ENCODE results near the gene PCK2.
A peak's percentile ranks its signal among the peaks of the same experiment; 100 is the strongest.

The PCK2 gene

DNA sequence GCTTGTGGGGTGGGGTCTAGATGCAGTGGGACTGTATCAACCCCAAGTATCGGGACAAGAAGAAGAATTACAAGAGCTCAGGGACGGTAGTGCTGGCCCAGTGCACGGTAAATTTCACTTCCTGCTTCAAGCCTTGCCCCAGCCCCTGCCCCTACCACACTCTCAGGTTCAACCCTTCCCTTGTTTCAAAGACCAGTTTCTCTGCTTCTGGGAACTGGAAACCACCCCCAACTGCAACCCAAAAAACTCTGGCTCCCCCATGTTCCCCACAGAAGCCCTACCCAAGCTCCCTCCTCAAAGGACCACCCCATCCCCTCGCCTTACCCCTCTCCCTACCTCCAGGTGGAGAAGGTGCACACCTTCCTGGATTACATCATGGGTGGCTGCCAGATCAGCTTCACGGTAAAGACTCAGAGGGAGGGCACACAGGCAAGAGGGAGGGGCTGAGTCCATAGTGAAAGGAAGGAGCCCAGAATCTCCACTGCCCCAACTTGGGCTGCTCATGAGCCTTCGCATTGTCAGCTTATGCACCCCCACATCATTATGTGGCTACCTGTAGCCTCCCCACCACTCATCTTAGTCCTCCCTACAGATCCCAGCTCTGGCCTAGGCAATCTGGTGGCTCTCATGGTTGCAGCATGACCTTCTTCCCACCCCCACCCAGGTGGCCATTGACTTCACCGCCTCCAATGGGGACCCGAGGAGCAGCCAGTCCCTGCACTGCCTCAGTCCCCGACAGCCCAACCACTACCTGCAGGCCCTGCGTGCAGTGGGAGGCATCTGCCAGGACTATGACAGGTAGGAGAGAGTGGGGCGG is 18.4 kb upstream of the PCK2 start:
- DNase-seq (ENCODE audit: low read depth in 2 of 2), result no peak

DNA sequence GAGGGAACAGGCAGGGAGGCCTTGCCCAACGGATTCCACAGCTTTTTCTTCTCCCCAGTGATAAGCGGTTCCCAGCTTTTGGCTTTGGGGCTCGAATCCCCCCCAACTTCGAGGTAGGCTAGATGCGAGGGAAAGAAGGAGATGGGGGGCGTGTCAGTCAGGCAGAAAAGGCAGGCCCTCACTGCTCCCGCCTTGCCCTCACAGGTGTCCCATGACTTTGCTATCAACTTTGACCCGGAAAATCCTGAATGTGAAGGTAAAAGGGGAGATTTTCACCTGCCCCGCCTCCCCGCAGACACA is 17.9 kb upstream of the PCK2 start:
- DNase-seq (ENCODE audit: low read depth in 2 of 2), result no peak

DNA sequence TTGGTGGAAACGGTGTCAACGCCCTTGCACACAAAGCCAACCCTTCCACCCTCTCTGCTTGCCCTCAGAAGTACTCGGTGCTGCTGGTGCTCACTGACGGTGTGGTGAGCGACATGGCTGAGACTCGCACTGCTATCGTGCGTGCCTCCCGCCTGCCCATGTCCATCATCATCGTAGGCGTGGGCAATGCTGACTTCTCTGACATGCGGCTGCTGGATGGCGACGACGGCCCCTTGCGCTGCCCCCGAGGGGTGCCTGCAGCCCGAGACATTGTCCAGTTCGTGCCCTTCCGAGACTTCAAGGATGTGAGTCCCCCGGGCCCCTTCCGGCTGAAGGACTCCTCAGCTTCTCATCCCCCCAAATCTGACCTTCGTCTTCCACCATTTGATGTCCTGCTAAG is 17.0 kb upstream of the PCK2 start:
- DNase-seq (ENCODE audit: low read depth in 2 of 2), result no peak

DNA sequence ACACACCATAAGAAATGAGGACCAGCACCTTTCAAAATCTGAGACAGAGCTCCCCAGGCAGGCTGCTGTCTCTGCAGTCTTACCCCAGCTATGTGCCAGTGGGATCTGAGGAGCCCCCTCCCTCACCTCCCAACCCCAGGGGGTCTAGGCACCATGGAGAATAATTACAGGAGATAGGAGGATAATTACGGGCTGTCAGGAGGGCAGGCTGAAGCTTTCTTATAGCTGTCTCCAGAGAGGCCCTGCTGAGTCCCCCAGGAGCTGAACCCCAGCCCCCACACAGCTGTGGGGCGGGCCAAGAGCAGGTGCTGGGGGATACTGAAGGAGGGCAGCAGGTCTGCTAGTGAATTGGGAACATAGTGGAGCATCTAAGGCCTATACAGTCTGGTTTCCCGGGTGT is 16.0 kb upstream of the PCK2 start:
- DNase-seq (ENCODE audit: low read depth in 2 of 2), result no peak

DNA sequence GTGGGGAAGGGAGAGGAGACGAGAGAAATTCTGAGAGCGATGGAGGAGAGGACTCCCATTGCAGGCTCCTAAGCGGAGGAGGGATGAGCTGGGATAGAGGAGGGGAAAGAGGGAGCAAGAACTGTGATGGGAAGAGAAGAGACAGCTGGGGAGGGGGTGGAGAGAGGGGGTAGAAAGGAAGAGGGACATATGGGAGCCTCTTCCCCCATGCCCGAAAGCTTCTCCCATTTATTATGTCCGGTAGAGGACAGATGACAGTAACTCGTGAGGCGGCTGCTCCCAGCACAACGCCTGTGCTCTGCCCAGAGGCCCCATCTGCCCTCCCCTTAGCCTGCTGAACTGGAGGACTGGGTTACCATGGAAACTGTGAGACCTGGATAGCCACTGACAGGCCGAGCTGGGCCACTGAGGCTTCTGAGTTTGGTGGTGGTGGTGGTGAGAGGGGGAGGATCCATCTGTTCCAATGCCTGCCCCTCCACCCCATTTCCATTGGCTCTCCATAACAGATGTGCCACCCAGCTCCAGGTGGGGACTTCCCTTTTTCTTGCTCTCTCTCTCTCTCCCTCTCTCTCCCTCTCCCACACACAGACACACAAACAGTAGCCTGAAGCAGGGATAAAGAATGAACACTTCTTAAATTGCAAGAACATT is 14.5 kb upstream of the PCK2 start:
- no peak for DNase-seq (ENCODE audit: low read depth in 2 of 2)

DNA sequence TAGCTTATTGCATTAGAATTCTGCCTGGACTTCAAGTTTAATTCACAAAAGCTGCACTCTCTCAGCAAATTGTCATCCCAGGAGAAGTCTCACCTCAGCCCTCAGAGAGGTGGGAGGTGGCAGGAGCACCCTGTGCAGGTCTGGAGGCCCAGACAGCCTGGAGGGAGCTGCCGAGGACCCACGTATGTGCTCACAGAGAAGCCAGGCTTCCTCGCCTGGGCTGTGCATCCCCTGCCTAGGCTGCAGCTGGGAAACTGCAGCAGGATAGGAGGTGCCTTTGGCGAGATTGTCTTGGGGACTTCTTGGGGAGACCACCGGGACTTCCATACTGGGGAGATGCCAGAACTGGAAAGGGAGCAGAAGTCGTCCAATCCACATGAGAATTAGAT is 14.0 kb upstream of the PCK2 start:
- DNase-seq (ENCODE audit: low read depth in 2 of 2), result no peak

DNA sequence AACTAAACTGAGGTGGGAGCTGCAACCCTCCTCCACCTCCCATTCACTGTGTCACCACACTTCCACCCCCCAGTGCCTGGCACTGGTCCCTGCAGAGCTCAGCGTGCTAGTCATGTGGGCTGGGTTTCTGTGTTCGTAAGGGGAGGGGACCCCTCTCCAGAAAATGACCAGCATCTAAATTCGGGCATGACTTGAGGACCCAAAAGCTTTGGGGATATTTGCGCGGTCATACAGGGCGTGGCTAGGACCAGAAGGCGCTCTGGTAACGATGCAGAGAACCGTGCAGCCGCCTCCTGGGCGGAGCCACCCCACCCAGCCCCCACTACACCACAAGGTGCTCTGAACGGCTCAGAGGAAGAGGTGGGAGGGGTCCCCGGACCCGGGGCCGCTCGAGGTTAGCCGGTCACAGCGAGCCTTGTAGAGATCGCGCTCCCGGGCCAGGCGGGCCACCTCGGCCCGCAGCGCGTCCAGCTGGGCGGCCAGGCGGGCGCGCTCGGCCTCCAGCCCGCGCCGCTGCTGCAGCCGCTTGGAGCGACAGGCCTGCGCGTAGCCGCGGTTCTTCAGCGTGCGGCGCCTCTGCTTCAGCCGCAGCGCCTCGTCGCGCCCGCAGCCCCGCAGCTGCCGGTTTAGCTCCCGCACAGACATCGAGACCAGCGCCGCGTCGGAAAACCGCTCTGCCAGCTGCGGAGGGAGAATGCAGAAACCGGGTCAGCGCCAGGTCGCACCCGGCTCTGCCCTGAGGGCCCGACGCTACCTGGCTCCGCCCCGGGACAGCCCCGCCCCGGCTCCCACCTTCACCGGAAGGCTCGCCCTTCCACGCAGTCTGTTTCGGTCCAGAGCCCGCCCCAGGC is 13.0 kb upstream of the PCK2 start:
- DNase-seq (ENCODE audit: low read depth in 2 of 2), result peak; percentile 36 to 66

DNA sequence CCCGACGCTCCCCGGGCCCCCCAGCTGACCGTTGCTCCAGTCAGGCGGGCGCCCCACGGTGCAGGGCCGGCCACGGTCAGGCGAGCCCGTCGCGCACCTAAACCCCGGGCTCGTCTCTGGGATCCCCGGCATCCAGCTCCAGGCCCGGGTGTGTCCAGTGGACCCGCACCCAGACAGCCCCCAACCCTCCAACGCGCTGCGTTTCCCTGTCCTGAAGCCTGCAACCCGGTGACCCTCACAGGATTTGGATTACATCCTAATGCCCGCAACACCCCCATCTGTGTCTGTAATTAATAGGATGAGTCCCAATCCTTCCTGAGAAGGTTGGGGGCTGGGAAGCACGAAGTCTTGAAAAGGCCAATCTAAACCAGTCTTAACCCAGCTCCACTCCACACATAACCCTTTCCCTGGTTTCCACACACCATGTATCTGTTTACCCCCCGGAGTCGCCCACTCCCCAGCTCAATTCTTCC is 12.3 kb upstream of the PCK2 start:
- no peak for DNase-seq (ENCODE audit: low read depth in 2 of 2)

DNA sequence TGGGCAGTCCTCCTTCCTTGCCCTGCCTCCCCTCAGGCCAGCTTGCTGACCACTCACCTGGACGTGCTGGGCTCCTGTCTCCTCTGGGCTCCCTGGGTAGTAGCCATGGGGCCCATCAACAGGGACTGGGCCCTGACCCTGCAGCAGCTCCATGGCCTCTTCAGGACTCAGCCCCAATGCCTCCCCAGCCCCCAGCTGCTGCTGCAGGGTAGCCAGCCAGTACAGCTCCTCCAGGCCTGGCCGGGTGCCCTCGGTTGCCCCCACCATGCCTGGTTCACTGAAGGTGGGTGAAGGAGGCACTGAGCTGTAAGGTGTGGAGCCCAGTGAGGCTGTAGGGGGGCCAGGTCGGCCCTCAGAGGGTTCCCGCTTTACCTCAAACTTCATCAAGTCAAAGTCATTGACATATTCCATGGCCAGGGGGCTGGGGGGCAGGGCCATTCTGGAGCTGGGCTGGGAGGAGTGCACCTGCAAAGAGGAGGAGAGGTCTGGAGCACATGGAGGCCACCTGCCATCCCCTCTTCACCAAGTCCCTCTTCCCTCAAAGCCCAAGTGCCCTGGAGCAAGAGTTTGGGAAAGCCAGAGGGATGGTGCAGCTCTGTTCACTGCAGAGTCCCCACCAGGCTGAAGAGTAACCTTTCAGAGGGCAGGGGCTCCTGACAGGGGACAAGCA is 11.6 kb upstream of the PCK2 start:
- no peak for DNase-seq (ENCODE audit: low read depth in 2 of 2)

DNA sequence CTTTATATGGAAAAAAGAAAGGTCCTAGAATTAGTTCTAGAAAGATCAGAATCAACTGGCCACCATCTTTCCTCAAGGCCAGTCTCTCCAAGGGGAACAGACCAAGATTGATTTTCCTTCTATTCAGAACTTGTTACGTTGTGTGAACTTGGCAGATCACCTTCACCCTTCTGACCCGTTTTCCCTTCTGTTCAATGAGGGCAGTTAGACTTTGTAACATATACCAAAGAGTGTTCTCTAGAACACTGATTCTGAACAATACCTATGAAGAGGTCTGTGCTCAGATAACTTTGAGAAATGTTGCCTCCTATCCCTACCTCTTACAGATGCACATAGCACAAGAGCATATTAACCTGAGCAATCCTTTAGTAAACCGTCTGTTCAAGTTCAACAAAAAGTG is 10.6 kb upstream of the PCK2 start:
- no peak for DNase-seq (ENCODE audit: low read depth in 2 of 2)

DNA sequence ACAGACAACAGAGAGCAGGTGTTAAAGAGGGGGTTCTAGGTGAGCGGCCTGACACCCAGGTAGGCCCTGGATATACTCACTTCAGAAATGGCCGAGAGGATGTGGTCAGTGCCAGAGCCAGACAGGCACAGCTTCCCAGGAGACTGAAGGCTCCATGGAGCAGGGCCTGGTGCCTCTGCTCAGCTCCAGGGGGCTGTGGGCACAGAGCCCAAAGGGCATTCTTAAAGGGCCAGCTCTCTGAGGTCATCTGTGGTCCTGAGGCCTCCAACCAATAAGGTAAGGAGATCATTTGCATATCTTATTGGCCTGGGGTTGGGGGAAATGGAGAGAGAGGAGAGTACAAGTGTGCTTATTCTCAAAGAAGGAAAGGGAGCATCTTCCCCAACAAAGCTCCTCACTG is 9.7 kb upstream of the PCK2 start:
- no peak for DNase-seq (ENCODE audit: low read depth in 2 of 2)

DNA sequence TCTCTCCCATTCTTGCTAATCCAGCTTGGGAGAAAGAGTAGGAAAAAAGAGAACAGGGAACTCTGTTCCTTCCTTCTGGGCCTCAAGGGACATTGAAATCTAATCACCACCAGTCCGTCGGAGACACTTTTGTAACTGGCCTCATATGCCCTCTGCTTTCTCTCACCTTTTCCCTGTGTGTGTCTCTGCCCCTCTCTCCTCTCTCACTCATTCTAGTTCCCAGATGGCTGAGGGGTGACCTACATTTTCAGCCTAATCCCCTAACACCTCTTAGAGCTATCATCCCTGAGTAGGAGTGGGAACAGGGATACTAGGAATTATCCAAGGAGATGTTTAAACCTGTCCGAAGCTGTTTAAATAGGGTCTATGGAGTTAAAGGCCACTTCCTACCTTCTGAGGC is 8.9 kb upstream of the PCK2 start:
- no peak for DNase-seq (ENCODE audit: low read depth in 2 of 2)

DNA sequence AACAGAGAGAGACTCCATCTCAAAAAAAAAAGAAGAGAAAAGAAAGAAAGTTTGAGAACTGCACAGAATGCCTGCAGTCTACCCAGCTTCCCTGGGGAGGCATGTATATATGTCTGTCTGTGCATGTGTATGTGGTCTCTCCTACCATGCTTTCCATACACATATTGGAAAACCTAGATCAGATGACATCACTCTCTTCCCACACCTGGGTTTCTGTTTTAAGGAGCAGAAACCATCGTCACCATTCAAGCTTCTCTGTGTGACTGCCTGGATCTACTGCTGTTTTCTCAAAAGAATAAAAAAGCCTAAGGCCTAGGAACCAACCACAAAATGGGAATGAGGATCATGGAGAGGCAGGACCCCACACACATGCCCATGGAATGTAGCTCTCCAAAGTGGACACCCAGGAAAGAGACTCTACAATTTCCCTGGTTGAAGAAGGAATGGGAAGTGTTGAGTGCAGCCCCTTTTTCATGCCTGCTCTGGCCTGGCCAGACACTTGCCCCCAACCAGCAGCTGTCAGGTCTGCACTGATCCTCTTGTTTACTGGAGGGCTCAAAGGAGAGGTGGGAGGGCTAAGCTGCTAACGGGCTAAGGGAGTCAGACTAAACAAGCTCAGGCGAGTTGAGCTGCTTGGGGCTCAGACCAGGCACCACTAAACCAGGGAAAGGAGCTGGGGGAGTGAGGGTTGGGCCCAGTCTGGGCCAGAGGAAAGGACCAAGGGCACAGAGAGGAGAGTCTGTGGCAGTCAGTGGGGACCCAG is 7.7 kb upstream of the PCK2 start:
- no peak for DNase-seq (ENCODE audit: low read depth in 2 of 2)

DNA sequence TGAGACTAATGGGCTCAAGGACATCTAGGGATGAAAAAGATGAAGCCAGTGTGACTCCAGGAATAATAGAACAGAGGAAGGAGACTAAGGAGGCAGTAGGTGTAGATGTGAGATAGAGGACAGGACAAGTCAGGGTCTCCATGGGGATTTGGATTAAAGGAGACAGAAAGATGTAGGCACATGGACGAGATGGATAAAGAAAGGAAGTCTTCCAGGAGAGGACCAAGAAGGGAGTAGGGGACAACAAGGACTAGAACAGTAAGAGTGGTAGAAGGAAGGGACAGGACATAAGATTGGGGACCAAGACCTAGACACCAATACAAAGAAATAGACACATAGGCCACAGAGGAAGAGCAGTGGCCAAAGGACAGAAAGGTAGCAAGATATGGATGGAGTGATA is 7.1 kb upstream of the PCK2 start:
- DNase-seq (ENCODE audit: low read depth in 2 of 2), result no peak

DNA sequence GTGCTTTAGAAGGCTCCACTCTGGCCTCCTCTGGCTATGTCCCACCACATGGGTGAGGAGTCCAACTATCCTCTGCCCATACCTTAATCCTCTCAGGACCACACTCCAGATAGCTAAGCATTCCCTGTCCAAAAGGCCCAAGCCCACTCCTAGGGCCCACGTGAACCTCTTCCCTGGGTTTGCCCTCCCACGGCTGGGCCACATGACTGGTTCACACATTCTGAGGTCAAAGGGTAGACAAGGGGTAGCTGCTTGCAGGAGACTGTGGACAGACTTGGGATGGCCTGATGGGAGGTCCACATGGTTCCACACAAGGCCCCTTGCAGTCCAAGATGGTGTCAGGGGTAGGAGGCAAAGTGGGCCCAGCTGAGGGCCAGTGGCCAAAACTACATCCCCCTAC is 6.0 kb upstream of the PCK2 start:
- no peak for DNase-seq (ENCODE audit: low read depth in 2 of 2)

DNA sequence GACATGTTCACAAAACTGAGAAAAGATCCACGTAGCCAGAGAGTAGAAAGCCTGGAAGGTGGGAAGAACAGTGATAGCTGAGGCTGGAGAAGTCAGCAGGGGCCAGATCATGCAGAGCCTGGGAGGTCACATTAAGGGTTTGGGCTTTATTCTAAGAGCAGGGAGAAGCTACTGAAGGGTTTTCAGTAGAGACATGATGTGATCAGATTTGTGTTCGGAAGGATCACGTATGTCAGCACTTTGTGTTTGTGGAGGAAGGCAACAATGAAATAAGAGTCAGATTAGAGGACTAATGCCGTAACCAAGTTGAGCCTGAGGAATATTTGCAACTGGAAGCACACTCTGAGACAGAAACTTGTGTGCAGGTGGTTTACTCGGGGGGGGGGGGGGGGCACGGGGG is 4.2 kb upstream of the PCK2 start:
- no peak for DNase-seq (ENCODE audit: low read depth in 2 of 2)

DNA sequence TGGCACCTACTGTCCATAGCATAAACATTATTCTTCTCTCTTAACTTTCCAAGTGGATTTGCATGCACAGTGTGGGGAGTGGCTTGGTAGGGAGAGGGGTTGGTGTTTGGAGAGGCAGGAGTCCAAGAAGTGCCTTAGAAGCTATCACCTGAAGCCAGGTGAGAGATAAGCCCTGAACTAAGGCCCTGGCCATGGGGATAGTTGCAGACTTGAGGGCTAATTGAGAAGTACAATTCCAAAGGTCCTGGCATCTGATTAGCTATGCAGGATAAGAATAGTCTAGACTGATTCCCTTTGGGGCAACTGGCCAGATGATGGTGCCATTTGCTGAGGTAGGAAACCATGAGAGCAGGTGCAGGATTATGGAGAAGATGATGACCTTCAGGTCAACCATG is 2.0 kb upstream of the PCK2 start:
- DNase-seq (ENCODE audit: low read depth in 2 of 2), result no peak

DNA sequence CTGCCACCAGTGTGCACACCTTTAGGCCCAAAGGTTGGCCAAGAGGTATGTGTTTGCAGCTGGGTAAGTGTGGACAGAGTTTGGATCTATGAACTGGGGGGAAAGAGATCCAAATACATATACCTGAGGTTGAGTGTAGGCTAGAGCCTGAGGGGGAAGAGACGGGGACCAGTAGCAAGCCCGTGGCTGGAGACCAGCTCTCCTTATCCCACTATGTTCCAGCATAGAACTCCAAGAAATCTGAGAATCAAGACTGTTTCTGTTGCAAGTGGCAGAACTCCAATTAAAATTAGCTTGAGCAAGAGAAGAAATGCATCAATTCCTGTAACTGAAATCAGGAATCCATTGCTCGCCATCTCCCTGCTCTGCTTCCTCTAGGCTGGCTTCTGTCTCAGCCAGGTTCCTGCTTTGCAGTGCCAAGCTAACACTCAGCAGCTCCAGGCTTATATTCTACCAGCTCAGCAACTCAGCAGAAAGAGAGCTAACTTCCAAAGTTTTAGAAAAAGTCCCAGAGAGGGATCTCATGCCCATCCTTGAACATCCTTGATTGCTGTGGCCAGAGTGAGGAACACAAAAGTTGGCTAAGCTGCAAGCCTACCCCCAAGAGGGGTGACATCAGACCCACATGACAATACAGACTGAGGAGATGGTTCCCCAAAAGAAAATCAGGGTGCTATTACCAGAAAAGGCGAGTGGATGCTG is 1.5 kb upstream of the PCK2 start:
- DNase-seq (ENCODE audit: low read depth in 2 of 2), result no peak

DNA sequence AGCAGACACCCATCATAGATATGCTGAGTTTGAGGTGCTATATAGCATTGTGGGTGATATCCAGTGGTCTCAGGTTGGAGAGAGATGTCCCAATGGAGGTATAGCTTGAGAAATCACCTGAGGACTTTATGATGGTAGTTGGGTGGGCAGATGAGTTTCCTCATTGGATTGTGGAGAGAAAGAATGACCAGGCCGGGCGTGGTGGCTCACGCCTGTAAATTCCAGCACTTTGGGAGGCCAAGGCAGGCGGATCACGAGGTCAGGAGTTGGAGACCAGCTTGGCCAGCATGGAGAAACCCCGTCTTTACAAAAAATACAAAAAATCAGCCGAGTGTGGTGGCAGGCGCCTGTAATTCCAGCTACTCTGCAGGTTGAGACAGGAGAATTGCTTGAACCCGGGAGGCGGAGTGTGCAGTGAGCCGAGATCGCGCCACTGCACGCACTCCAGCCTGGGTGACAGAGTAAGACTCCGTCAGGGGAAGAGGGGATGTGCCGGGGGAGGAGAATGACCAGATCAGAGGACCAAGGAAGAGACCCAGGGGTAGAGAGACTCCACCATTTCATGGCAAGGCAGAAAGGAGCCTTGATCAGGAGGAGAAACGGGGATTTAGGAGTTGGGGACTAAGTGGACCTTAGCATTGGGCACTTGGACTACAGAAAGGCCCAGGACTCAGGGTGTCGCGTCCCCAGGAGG is 757 bp upstream of the PCK2 start:
- no peak for DNase-seq (ENCODE audit: low read depth in 2 of 2)

DNA sequence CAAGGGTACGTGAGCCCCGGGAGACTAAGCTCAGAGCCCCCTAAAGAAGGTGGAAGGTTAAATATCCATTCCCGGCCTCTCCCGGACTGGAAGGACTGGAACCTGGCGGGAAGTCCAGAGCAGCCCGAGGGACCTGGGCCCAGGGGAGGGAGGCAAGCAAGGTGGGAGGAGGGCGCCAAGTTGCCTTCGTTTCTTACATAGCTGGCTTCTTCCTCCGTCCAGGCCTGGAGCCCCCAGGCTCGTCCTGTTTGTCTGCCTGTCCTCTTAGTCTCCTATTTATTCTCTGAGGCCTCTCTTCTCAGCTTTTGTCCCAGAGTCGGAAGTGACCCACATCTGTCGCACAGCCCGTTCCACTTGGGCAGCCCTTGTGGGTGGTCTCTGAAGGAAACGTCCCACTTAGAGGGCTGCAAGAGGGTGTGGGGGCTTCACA is 745 bp downstream of the PCK2 start:
- DNase-seq (ENCODE audit: low read depth in 2 of 2), result no peak
